GM18508 (cell line): ENCODE measurements around the gene RPS19BP1.
"Not testable (repeated sequence)": the region's sequence is repeated elsewhere in the genome, so short reads cannot be mapped to it uniquely, and the experiment has no call there.

Experiments
- ATAC-seq: cut with Tn5 transposase; IDR thresholded peaks from one replicate; pipeline ENCODE4 v1.9.1; 2021; ENCODE audit warnings: moderate number of reproducible peaks; ENCODE audit not compliant: insufficient read depth, unreplicated experiment

The RPS19BP1 gene

DNA sequence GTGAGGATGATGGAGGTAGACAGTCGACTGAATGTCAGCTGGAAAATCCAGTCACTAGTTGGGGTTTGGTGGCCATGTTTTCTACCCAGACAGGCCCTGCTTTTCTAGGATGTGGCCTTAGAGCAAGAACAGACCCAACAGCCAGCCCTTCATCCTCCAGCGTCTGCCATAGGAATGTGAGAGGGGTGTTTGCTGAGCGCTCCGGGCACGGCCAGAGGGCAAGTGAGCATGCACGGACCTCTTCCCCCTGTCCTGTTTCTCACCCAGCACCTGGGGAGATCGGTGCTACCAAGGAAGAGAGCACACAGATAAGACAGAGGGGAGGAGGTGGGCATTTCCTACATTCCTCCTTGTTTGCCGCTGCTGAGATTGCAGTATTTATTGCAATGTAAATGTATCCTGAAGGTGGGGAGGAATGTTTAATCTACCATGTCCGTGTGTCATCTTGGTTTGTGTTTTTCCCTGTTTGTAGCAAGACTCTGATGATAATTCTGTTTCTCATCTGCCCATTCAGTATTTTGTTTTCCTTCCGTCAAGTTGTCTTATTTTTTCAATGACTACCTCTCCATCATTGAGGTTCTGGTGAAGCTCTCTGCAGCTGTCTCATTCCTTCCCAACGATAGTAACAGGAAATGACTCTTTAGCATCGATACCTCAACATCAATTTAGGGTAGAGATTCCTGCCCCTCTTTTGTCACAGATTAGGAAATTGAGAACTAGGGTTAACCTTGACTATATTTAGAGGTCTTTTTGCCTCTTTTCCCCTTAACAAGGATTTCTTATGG lies 17.1 kb downstream of the RPS19BP1 start:
- no peak for ATAC-seq

GRCh38 chr22:39514373-39514973 lies 18.1 kb downstream of the RPS19BP1 start:
- no peak for ATAC-seq

- ATAC-seq: no peak
Measured at GRCh38 chr22:39513791-39514190, 18.8 kb downstream of the RPS19BP1 start.

DNA sequence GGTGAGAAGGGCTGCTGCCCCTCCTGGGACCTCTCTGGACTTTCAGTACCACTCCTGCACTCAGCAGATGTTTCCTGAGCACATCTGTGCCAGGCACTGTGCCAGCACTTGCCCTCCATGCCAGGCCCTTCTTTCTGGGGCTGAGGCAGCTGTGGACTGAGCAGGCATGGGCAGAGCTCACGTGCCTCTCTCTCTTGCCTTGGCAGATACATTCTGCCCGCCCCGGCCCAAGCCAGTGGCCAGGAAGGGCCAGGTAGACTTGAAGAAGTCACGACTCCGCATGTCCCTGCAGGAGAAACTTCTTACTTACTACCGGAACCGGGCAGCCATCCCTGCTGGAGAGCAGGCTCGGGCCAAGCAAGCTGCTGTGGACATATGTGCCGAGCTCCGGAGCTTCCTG lies 20.5 kb downstream of the RPS19BP1 start:
- no peak for ATAC-seq

DNA sequence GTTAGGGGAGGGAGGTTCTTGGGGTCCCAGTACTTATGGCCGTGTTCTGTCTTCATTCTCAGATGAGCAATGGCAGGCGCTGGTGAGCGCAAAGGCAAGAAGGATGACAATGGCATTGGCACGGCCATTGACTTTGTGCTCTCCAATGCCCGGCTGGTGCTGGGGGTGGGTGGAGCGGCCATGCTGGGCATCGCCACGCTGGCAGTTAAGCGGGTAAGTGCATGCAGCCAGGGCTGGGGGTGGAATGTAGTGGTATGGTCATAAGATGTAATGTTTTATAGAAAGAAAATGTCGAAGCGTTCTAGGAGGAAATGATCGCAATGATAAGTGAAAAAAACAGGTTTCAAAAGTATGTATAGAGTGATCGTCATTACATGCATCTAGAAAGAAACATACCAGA lies 21.3 kb downstream of the RPS19BP1 start:
- no peak for ATAC-seq

- no peak for ATAC-seq
Measured at GRCh38 chr22:39510529-39511149, 21.9 kb downstream of the RPS19BP1 start.

DNA sequence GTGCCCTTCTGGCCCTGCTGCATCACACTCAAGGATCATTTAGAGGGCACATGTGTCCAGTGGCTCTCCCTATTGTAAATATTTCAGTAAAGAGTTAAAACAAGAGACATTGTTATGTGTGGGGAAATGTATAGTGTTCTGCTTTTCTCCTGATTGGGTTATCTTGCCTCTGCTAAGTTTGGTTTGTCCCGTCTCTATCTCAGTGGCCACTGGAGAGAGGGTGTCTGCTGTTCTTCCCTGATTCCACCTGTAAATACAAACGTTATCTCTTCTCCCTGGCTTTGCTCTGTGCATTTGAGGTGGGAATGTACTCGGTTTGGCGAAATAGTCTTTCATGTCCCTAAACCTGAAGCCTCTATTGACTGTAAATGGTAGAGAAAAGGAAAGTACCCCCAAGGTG lies 24.2 kb downstream of the RPS19BP1 start:
- no peak for ATAC-seq

- not testable (repeated sequence) for ATAC-seq
Measured at GRCh38 chr22:39507021-39507420, 25.5 kb downstream of the RPS19BP1 start.

DNA sequence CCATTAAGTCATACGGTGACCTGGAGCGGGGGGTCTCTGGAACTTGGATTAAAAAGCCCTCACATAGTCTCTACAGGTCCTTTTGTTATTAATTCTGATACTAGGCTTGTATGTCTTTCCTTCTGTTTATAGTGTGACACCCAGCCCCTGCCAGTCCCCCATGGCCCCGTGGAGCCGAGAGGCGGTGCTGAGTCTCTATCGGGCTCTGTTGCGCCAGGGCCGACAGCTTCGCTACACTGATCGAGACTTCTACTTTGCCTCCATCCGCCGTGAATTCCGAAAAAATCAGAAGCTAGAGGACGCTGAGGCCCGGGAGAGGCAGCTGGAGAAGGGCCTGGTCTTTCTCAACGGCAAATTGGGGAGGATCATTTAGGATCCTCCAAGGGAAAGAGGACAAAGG lies 28.5 kb downstream of the RPS19BP1 start:
- ATAC-seq: no peak

- ATAC-seq: no peak
Measured at GRCh38 chr22:39503630-39504029, 28.9 kb downstream of the RPS19BP1 start.

- ATAC-seq: no peak
Measured at GRCh38 chr22:39502789-39503409, 29.6 kb downstream of the RPS19BP1 start.

- ATAC-seq: no peak
Measured at GRCh38 chr22:39502109-39502788, 30.3 kb downstream of the RPS19BP1 start, which contains the start of gene MIEF1. Gene MIEF1, plus strand, starts transcription at chr22:39502290. Its CDS starts 9,005 bp downstream, at chr22:39511295.

- ATAC-seq: no peak
Measured at GRCh38 chr22:39501644-39502108, 30.9 kb downstream of the RPS19BP1 start.

- ATAC-seq: no peak
Measured at GRCh38 chr22:39500101-39500500, 32.4 kb downstream of the RPS19BP1 start.

DNA sequence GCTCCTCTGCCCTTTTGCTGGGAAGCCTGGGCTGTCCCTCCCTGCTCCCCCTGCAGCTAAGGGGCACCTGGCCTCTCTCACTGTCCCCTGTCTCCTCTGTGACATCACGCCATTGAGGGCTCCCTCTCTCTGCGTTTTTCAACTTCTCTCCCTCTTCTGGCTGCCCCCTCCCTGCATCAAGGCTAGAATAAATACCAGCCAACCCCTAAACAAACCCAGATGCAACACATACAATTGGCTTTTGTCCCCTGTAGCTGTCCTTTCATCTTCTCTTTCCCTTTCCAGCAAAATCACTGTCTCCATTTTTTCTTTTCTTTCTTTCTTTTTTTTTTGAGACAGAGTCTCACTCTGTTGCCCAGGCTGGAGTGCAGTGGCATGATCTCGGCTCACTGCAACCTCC lies 33.7 kb downstream of the RPS19BP1 start:
- no peak for ATAC-seq

DNA sequence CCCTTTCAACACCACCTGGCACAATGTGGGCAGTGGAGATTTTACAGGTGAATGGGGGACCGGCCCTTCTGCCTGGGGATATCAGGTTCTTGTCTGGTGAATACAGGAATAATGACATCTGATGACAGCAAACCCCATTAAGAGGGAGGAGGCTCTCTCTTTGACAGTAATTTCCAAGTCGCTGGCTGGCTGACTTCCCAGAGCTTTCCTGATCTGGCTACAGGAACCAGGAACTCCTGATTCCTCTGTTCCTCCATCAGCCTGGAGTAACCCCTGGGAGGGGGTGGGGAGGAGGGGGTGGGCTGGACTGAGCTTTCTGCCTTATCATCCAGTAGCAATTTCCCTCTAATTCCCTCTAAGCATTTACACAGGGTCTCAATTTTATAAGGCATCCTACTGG lies 34.2 kb downstream of the RPS19BP1 start:
- no peak for ATAC-seq

DNA sequence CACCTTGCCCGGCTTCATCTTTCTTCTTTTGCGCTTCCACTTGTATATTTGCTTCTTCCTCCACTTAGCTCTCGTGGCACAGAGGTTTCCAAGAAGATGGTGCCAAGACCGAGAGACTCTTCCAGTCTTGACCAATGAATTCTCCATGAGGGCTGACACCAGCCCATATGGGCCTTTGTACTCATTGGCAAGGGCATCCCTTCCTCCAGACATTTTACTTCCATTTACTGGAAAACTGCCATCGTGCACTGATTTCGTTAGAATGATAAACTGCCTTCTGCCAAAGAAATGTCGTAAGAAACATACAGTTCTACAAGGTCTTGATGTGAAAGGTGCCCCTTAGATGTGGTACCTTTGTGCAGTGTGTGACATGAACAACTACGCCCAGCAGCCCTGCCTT lies 35.1 kb downstream of the RPS19BP1 start:
- no peak for ATAC-seq

DNA sequence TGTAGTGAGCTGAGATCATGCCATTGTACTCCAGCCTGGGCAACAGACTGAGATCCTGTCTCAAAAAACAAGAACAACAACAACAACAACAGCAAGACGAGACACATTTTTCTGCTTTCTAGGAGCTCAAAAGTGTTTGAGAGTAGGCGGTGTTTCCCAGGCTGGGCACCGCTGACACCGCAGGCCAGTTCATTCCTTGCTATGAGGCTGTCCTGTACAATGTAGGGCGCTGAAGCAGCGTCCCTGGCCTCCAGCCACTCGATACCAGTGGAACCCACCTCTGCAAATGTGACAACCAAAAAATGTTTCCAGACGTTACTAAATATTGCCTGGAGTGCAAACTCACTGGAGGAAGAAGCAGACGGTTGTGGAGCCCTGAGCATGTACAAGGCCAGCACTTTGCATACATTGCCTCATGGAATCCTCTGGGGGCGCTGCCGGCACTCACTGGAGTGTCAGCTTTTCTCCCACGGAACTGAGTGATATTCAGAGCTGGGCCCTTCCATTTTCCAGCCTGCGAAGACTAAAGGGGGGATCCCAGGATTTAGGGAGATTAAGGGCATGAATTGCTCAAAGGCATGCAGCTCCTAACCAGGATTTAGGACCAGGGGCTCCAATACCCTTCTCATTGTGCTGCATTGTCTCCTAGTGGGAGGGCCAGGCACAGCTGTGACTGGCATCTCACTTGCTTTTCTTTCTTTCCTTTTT lies 36.3 kb downstream of the RPS19BP1 start:
- no peak for ATAC-seq

GRCh38 chr22:39494471-39495120 lies 38.0 kb downstream of the RPS19BP1 start:
- no peak for ATAC-seq
